ENCODE data around the gene PITX2.

- TF ChIP-seq CTCF (IDR thresholded peaks at IDR 0.05) (no peak), EP300 (IDR thresholded peaks at IDR 0.05) (no peak), POLR2AphosphoS5 (IDR thresholded peaks at IDR 0.05) (no peak), POLR2A (IDR thresholded peaks at IDR 0.05) (no peak)
These were observed 782 bp downstream of the PITX2 start for GRCh38 chr4:110621839-110622751.
